GM10847 (cell line): ENCODE data around the gene SEPTIN12.

ENCODE experiments used
- POLR2A ChIP-seq: IDR thresholded peaks from 2 replicates; pipeline ENCODE4 v1.6.1; 2011; ENCODE audit not compliant: insufficient read length; ENCODE audit errors: extremely low read depth

Gene SEPTIN12

DNA sequence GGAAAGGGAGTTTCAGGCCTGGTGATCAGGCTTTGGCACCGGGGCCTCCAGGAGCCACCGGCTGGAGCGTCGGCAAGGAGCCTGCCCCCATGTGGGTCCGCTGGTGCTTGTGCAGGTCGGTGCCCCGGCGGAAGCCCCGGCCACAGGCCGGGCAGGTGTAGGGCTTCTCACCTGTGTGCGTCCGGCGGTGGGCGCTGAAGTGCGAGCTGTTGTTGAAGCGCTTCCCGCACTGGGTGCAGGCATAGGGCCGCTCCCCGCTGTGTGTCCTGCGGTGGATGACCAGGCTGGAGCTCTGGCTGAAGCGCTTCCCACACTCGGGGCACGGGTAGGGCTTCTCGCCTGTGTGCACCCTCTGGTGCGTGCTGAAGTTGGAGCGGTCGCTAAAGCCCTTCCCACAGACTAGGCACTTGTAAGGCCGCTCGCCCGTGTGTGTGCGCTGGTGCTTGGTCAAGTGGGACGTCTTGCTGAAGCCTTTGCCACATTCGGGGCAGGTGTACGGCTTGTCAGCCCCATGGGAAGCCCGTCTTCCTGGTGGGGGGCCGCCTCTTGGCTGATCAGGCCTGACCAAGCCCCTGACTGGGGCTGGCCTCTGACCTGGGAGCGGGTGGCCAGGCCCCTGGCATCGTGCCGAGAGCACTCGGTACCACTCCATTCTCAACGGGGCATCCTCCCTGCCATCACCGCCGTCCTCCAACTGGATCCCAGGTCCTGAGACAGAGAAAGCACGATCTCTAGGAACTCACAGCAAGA, 35.6 kb downstream of the SEPTIN12 start:
- no peak for TF ChIP-seq POLR2A

DNA sequence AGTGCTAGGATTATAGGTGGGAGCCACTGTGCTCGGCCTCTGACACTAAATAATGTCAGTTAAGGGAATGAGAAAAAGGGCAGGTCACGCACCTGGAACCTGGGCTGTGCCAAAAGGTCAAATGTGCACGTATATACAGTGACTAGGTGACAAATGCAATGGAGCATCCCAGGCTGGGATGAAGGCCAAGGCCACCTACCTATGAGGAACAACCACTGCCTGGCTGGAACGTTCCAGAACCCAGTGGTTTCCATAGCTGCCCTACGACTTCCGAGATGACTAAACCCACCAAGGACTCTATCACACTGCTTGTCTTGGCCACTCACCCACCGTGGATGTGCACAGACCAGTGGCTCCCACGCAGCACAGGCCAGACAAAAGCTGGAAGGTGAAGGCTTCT, 37.2 kb downstream of the SEPTIN12 start:
- TF ChIP-seq POLR2A, result no peak

DNA sequence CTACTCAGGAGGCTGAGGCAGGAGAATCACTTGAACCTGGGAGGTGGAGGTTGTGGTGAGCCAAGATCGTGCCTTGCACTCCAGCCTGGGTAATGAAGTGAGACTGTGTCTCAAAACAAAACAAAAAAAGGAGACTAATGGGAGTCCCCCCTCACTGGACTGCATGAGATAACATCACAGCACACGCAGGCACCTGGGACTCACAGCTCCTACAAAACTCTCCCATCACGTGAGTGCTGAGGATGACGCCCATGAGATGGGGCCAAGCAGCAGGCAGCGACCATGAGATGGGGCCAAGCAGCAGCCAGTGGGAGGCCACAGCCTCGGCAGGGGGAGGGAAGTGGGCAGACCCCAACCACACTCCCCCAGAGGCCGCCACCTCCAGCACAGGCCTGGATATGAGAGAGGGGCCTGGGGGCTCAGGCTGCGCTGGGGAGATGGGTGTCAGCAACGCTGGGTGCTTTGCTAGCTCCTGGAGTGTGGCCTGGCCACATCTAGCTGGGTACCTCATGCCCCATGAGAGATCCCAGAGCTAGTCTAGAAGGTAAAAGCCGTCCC, 38.4 kb downstream of the SEPTIN12 start:
- TF ChIP-seq POLR2A, result no peak

DNA sequence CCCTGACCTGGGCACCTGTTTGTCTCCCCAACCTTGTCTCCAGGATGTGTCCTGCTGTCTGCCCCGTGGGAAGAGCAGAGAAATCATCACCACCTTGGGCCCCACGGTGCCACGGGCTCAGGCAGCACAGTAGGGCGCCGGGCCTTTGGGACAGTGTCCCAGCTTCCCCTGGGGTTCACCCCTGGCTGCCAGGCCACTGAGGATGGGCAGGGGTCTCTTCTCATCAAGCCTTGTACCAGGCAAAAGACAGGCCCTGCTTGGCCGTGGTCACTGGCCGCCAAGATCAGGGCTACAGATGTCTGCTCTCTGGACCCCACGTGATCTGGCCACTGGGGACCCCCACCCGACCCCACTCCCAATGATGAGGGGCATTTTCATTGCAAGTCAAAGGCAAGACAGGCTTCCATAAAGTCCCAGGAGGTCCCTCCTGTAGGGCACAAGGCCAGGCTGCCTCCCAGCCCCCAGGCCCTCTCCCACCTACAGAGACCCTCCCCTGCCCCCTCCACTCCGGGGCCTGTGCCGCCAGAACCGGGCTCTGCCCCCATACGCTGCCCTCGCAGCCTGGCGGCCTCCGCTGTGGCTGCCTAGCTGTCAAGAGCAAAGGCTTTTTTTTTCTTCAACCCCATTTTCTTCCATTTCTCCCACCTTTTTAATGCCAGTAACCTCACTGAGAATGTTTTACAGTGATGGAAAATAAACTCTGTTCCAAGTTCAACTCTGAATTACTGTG, 39.3 kb downstream of the SEPTIN12 start:
- TF ChIP-seq POLR2A, result no peak

DNA sequence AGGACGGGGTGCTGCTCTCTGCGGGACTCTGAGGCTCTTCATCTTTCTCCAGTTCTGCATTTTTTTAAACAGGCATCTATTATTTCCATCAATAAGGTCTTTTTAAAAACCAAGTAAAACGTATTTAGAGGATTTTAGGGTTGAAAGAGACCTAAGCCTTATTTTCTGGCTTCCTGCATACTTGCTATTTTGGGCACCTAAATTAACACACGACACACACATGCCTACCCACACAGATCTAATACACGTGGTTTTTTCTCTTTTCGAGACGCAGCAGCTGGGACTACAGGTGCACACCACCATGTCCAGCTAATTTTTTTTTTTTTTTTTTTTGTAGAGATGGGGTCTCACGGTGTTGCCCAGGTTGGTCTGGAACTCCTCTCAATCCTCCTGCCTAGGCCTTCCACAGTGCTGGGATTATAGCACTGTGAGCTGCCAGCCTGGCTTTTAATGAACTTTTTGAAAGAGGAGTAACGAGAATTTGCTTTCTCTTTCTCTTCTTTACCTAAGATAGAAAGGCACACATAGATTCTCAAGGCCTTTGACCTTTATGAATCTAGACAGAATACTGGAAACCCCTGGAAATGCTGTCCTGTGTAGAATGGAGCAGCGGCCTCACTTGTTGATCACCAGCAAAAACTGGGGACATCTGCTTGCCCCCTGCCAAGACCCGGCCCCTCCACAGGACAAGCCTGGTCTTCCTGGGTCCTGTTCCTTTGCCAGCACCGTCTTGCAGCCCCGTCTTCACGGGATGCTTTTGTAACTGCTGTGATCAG, 40.1 kb downstream of the SEPTIN12 start:
- TF ChIP-seq POLR2A, result no peak

DNA sequence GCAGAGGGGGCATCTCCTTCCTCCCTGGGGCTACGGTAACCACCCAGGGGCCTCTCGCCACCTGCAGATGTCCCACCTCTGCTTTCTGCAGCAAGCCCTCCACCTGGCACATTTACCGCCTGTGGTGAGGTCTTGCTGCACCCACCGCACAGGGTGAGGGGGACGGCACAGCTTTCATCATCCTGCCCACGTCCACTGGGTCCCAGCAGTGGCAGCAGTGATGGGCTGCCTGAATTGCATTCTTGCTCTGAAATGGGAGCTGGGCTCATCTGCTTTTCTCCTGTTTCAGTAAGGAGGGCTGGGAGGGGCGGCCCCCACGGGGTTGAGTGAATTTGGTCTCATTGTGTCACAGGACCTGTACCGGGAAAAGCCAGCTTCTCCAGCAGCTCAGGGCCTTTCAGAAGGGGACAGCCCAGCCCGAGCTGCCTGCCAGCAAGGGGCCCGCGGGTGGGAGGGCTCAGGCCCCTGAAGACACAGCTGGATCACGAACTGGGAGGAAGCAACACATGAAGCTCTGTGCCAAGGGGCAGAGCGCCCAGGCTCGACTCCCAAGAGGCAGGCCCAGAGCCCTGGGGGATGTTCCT, 41.1 kb downstream of the SEPTIN12 start:
- TF ChIP-seq POLR2A, result no peak

DNA sequence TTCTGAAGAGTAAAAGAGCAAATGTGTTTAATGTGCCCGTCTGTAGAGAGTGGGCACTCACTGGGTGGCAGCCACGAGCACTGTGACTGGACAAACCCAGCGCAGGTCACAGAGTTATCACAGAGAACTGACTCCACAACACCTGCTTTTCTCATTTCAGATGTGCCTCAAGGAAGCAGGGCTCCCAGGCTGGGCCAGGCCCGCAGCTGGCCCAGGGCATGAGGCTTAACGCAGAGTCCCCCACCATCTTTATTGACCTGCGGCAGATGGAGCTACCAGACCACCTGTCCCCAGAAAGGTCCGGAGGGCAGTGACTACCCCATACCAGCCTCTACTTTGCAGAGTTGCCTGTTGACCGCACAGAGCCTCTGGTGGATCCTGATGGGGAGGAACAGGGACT, 41.9 kb downstream of the SEPTIN12 start:
- TF ChIP-seq POLR2A, result no peak

DNA sequence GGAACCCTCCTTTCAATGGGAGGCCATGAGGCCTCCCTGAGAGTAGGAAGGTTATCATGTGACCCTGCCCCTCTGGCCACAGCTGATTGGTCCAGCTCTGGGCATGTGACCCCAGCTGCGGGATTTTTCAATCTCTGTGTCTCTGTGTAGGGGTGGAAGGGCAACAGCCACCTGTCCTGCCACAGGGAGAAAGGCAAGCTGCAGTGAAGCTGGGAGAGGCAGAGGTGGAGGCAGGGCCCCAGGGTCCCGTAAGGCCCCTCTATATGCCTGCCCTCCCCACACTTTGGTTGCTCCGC, 42.9 kb downstream of the SEPTIN12 start:
- TF ChIP-seq POLR2A, result no peak

DNA sequence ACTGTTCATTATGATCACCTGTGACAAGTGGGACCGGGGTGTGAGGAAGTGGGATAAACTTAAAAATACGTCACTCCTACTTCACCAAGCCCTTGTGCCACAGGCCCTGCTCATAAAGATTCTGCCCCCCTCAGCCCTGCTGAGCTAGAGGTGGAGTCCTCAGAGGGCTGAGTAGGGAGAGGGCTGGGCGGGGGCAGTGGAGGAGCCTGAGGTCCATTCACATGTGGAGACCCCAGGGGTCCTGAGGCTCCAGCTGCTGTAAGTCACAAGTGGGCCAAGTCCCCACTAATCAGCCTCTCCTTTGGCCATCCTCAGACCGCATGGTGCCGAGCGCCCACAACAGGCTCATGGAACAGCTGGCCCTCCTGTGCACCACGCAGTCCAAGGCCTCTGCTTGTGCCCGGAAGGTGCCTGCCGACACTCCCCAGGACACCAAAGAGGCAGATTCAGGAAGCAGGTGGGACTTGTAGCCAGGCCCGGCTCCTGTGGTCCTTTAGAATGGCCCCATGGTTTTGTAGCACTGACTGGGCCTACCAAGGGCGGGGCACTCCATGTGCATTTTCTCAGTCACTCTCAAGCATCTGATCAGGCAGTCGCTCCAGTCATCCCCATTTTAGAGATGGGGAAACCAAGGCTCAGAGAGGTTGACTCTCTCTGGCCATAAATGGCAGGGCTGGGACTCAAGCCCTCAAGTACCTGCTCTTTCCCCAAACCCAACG, 43.4 kb downstream of the SEPTIN12 start:
- no peak for TF ChIP-seq POLR2A

DNA sequence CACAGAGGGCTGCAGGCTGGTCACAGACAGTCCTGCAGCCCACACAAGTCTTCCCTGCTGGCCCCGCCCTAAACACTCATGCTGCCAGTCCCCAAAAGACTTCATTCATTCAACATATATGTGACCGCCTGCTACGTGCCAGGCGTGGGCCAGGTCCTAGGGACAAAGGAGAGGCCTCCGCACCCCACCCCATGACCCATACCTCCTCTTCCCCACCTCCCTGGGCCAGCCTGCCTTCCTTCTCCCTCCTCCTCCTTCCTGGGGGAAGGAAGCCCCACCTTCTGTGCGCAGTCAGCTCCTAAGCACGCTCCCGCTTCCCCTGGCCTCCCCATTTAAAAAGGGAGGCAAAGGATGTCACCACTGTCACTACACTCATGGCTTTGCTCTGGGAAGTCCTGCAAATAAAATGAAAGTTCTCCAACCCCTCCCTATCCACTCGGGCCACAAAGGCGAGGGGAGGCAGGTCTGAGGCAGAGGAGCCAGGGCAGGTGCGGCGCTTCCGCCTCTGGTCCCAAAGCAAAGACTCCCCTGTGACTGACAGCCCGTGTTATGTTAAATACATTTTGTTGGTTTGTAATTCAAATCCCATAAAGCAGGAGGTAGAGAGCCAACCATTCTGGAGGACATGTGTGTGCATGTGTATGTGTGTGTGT, 44.8 kb downstream of the SEPTIN12 start:
- TF ChIP-seq POLR2A, result no peak

DNA sequence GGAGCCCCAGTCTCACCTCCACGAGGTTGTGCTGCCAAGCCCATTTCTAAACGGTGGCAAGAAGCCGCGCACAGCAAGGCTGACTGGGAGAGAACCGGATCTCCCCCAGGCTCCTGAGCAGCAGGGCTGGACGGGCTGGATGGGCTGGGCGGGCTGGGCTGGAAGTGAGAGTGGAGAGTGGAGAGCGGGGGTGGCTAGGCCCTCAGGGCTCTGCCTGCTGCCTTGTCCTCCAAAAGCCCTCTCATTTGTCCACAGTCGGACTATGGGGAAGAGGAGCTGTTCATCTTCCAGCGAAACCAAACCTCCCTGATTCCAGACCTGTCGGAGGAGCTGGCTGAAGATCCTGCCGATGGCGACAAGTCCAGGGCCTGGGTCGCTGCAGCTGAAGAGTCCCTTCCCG, 50.6 kb downstream of the SEPTIN12 start:
- no peak for TF ChIP-seq POLR2A

DNA sequence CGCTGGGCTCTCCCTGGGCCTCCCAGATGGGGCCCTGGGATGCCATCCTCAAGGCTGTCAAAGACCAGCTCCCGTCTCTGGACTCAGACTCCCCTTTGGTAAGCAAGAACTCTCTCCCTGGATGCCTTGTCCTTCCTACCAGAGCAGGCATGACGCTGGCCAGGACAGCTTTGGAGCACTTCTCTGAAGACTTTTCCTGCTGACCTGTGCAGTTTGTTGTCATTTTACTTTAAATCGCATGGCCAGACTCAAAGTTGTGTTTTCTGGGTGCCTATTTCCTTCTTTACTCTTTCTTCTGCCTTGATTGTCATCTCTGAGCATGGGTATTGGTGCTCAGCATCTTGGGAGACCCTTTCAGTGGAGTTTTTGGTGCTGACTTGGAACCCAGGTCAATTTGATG, 51.6 kb downstream of the SEPTIN12 start:
- TF ChIP-seq POLR2A, result no peak

DNA sequence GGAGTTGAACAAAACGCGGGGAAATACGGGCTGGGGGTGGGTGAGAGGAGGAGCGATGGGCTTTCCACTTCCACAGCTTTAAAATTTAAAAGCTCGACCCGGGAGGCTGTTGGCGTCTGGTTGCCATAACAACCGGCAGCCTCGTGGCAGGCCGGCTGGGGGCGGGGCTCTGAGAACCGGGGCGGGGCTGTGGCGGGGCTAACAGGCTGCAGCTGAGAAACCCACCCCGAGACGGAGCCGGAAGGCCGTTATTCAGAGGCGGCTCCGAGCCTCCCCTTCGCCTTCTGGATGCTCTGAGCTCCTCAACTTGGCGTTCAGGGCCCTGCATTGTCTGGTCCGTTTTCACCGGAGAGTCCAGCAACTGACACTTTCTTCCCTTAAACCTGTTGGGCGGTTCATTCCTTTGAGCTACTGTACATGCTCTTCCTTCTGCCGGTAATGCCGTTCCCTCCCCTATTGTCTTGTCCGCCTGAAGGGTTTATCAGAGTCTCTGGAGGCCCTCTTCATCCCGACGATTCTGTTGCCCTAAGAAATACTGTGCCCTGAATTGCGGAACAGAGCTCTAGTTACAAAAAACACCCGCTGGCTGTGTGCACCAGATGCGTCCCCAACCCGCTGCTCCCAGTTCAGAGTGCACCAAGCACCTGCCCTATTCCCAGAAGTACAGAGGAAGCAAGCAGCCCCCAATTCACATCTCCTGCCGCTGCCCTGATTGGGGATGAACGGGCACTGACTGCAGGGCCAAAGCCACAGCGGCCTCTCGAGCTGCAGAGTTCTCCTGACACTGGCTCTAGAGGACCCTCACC, 53.2 kb downstream of the SEPTIN12 start:
- peak; percentile 65 for TF ChIP-seq POLR2A

DNA sequence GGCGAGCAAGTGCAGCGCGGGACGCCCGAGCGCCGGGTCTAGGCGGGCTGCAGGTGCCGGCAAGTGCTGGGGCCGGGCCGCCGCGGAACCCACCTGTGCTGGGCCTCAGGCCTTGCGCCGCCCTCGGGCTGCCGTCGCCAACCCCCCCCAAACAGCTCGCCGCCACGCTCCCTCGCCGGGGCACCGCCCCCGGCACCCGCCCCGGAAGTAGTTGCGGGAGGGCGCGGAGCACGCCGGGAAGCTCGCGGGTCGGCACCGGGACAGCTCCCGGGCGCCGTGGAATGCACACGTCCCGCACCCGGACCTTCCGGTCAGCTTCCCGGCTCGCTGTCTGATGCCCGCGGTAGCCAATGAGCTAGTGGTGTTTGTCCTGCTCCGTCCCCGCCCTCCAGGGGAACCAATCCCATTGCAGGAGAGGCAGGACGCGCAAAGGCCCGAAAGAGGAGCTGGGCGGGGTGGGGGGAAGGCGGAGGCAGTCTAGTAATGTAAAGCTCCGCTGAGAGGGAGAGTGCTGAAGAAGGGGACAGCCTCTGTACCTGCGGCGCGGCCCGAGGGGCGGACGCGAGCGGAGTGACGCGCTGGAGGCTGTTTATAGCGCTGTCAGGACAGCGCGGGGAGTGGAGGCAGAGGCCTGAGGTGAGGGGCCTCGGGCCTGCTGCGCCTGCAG, 53.9 kb downstream of the SEPTIN12 start, which contains the start of the genes ANKS3 and DNAAF8:
ANKS3 (minus strand) TSS at position 209 of the 667 bp plus-strand sequence. CDS start 4,122 bp downstream, outside the sequence.
DNAAF8 (plus strand) TSS at position 475 of the 667 bp plus-strand sequence. CDS start 1,978 bp downstream, outside the sequence.
- peak; percentile 53 for TF ChIP-seq POLR2A
